Raji (cell line): ENCODE measurements around the gene SCEL.
A peak's percentile ranks its signal among the peaks of the same experiment; 100 is the strongest.

Experiments used
- POLR2A ChIP-seq: IDR thresholded peaks from 2 replicates; pipeline ENCODE4 v1.6.1; 2011; ENCODE audit warnings: low read depth, low read length, control low read depth; ENCODE audit not compliant: insufficient read depth

SCEL gene, protein sequence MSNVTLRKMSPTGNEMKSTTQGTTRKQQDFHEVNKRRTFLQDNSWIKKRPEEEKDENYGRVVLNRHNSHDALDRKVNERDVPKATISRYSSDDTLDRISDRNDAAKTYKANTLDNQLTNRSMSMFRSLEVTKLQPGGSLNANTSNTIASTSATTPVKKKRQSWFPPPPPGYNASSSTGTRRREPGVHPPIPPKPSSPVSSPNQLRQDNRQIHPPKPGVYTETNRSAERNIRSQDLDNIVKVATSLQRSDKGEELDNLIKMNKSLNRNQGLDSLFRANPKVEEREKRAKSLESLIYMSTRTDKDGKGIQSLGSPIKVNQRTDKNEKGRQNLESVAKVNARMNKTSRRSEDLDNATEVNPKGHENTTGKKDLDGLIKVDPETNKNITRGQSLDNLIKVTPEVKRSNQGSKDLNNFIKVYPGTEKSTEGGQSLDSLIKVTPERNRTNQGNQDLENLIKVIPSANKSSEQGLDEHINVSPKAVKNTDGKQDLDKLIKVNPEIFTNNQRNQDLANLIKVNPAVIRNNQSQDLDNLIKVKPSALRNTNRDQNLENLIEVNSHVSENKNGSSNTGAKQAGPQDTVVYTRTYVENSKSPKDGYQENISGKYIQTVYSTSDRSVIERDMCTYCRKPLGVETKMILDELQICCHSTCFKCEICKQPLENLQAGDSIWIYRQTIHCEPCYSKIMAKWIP

DNA sequence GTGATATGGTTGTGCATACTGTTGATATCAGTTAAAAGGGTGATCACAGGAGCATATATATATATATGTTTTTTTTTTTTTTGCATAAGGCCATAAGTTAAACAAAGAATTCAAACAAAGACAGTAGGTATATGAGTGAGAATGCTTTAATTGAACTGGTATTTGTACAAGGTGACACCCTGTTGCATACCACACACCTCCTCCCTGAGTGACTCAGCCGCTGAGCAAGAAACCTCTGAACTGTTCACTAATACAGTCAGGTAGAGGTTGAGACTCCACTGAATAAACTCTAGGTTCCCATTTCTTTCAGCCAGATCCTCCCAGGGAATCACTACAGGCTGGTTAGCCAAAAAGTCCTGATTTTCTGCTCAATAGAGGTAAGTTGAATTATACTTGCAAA is at the start of gene SCEL:
Gene SCEL (plus strand): TSS at position 259 of the 400 bp plus-strand sequence. CDS start 20,170 bp downstream, outside the sequence.
- no peak for TF ChIP-seq POLR2A

DNA sequence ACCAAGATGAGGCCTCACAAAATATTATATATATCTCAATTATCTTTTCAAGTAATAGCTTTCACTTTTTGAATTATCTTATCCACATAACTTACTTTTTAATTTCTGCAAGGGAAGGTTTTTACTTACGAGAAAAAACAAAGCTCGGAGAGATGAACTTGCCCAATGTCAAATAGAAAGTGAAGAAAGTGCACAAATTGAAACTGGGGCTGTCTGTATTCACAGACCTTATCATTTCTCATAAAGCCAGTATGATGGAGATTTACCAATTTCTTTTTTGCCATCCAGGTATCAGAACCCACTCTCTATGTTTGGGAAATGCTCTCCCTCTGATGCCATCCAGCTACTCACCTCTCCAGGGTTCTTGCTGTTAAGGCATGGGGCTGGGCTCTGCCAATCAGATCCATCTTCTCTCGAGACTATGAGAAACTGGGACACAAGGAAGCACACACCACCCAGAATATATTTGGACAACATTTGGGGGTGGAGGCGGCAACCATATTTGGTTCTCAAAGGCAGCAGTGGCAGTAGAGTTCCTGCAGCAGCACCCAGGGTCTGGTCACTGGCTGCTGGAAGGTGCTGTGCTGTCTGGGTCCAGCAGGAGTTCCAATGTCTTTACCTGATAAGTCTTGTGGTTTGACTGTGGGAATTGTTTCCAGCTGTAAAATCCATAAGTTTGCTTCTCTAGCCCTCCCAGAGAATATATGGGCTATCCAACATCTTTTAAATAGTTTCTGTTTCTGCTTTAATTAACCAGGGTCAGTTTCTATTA is 45.8 kb upstream of the SCEL start:
- TF ChIP-seq POLR2A: no peak

DNA sequence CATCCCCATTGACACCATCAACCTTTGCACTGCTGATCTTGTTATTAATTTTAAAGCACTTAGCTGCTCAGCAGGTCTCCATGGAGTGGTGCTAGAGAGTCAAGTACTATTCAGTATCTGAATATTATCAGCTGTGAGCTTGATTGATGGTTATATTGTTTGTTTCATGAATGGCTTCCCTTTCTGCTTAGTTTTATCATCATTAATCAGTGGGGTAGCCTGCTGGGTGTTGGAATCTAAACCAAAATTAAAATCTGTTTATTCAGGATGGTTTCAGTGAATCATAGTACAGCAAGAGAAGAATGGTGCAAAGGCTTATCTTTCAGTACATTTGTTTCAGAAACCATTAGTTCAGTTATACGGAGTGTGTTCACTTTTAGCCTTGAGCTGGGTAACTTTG is 42.5 kb upstream of the SCEL start:
- no peak for TF ChIP-seq POLR2A

DNA sequence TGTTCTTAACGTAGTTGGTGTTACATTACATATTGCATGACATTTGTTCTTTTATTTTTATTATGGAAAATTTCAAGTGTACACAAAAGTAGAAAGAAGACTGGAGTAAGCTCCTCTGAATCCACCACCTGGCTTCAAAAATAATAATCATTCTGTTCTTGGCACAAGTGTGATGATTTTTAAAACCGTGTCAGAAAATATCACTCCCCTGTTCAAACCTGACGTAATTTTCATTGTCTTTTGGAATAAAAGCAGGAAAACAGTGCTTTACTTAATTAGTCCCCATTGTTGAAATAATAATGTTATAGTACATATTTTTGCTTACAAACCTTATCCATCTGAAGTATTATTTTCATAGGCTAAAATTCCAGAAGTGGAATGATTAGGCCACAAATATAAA is 41.3 kb upstream of the SCEL start:
- TF ChIP-seq POLR2A: no peak

DNA sequence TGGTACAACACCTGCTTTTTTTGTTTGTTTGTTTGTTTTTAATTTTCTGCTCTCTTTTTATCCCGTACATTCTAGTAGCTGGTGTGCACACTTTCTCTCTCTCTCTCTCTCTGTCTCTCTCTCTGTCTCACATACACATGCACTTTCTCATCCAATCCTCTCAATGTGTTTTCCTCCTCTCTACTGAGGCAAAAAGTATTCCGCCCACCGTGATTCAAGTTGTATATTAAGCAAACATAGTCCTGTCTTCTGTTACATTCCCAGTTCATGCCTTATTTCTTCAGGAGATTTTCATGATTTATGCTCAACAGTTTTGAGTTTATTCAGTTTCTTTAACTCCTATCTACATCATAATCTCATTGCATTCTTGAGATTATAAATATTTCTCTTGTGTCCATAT is 38.2 kb upstream of the SCEL start:
- no peak for TF ChIP-seq POLR2A

DNA sequence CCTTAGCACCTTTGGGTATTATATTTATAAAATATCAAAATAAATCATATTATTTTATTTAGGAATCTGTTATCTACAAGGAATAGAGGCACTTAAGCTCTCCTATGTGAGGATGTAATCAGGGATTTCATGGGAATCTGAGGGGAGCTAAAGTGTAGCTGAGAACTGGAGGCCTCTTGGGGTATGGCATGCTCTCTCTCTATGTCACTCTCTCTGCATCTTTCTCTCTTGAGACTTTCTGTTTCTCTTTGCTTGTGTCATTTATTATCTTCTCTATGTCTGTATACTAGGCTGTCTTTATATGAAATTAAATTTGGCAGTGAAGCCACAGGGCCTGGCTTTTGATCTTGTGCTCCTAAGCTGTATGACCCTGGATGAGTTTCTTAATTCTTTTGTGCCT is 37.7 kb upstream of the SCEL start:
- no peak for TF ChIP-seq POLR2A

DNA sequence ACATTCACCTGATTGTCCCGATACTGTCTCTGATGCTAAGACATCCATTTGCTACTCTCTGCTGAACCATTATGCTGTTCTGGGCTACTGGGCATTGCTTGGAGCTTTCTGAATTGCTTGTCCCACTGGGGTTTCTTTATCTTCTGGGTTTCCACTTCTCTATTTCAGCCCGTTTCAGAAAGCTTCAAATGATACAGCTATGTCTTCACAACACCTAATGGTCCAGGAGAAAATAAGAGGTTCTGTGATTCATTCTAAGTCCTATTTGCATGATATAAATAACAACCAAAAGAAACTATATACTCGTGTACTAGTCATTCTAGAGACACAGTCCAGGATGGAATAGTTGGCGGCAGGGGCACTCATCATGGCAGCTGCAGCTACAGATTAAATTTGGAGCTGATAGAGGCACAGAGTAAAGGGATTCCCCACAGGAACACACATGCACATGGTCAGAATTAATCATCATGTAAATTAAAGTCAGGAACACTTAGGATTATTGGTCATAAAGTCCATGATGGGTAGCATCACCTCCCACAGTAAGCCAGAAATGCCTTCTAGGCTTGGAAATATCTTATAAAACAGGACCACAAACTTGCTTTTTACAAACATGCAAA is 33.3 kb upstream of the SCEL start:
- no peak for TF ChIP-seq POLR2A

DNA sequence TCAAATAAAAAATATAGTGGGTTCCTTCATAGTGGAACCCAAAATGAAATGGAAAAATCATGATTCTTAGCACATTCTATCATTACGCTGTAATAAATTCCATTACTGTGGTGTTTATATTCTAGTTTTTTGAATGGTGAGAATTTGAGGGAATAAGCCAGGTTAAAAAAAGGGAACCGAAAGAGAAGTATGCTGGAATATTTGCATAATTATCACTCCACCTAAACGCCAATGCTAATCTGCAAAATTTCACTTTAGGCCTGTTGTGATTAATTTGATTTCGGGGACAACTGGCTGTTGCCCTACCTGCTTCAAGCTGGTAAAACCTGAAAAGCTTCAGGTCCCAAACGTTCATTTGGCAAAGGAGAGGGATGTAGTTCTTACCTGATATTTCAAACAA is 32.1 kb upstream of the SCEL start:
- peak; percentile 20; the same call in 1 of the 2 replicates for TF ChIP-seq POLR2A

DNA sequence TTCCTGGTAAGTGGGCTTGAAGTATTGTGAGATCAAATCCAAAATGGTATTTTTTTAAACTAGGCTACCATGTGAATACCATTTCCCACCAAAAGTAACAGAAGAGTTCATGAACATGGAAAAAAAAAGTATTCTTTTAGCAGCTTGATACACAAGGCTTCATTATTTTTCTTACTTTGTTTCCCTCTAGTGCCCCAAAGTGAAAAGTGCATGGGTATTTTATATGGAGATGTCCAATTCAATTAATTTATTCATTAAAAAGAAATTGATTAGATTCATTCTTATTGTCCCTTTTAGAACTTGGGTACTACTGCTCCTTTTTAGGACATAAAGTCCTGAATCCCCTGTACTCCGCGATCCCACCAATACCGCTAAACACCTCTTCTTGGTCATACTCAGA is 28.6 kb upstream of the SCEL start:
- no peak for TF ChIP-seq POLR2A

DNA sequence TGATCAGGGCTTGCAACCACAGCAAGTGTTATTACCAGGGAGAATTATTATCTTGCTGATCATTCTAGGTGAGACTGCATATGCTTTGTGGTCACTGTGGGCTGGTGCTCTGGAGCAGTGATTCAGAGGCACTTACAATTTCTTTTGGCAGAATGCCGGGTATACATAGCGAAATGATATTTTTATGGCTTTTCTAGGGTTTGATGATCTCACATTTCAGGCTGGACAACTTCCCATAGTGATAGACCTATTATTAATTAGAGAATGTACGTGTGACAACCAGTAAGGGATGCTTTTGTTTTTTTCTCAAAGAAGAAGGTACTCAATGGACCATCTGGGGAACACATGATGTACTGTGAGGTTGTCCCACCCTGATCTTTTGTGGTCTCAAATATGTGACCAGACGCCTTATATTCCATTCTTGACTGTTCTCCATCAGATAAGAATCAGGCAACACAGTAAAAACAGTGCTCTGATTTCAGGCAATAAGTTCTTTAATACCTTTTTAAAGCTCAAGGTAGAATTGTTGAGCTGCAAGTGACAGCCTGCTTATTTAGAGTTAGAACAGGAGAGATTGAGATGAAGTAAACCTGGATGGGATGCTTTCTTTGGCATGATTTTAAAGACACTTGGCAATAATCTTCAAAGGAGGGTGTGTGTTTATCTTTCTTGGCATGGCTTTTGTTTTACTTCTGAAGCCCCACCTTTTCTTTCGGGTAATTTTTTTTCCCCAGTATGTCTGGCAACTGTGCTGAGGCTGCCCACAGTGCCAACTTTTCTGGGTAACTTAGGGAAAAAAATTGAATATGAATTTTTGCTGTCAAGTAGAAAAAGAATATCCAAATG is 27.4 kb upstream of the SCEL start:
- TF ChIP-seq POLR2A: no peak

DNA sequence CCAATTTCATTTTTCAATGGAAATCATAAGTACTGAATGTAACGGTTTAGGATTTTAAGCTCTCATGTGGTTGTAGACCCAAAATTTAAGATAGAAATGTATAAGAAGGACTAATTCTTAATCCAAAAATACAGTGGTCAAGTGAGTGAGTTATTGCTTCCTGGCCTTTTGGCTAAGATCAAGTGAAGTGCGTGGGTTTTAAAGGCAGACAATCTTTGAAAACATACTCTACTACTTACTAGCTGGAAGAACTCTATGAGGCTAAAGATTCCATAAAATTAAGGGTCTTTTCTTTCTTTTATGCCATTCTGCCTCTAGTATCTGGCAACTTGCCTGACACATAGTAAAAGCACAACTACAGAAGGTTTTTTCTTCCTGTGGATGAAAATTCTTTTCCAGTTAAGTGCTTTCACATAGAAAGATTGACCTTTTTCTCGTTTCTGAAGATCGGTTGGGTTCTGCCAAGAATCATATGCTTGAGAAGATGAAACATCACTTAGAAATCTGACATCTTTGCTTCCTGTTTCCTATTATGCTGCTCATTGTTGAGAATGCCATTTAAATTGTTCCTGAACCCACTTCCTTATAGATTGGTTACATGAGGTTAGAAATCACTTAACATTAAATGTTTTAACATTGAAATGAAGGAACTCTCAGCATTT is 26.4 kb upstream of the SCEL start:
- no peak for TF ChIP-seq POLR2A

DNA sequence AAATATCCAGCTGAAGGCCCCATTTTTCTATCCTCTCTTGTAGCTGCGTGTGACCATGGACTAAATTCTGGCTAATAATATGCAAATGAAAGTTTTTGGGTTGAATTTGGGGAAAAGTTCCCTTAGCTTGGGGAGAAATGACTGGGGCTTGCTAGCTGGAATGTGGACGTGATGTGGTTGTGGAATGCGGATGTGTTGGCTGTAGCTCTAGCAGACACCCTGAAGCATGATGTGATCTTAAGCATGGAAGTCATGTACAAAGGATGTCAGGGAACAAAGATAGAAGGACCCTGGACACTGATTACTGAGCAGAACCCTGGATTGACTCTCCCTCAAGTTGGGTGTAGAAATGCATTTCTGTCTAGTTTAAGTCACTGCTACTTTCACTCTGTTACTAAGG is 25.4 kb upstream of the SCEL start:
- TF ChIP-seq POLR2A: no peak

DNA sequence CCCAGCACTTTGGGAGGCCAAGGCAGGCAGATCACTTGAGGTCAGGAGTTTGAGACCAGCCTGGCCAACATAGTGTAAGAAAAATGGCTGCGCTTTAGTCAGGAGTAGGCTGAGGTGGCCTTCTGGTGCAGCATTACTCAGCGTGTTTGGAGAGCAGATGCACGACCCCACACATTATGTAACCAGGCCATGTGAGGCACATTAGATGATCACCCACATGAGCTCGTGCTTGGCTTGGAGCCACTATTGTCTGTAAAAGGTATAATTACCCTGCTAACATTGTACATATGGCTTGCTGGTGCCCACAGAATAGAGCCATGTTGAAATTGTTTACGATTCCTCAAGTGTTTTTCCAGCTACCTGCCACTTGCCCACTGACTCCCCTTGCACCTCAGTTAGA is 24.0 kb upstream of the SCEL start:
- no peak for TF ChIP-seq POLR2A

DNA sequence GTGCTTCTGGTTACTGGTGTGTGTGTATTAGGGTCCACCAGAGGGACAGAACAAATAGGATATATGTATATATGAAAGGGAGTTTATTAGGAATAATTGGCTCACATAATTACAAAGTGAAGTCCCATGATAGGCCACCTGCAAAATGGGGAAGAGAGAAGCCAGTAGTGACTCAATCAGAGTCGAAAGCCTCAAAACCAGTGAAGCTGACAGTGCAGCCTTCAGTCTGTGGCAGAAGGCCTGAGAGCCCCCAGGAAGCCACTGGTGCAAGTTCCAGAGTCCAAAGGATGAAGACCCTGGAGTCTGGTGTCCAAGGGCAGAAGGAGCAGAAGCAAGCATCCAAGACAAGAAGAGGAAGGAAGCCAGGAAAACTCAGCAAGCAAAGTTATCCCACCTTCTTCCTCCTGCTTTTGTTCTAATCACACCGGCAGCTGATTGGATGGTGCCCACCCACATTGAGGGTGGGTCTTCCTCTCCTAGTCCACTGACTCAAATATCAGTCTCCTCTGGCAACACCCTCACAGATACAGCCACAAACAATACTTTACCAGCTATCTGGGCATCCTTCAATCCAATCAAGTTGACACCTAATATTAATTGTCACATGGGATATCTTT is 21.7 kb upstream of the SCEL start:
- TF ChIP-seq POLR2A: no peak

DNA sequence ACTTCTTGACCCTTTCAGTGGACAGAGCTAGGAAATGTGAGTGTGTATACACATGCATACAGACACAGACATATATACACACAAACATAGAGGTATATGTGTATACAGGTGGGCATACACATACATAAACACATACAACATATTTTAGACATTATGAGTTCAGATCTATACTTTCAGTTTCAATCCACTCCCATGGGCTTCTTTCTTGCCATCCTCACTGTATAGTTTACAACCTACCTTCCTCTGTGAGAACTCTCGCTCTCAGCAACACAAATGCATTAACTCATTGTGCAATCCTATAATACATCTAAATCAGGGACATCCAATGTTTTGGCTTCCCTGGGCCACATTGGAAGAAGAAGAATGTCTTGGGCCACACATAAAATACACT is 21.2 kb upstream of the SCEL start:
- no peak for TF ChIP-seq POLR2A
